GM19043 (cell line): ENCODE measurements around the gene BACE2.
"Not testable (repeated sequence)": the region's sequence is repeated elsewhere in the genome, so short reads cannot be mapped to it uniquely, and the experiment has no call there.

ENCODE experiments used
- ATAC-seq: cut with Tn5 transposase; IDR thresholded peaks from one replicate; pipeline ENCODE4 v1.9.1; 2021; ENCODE audit warnings: low read depth; ENCODE audit not compliant: unreplicated experiment

Gene BACE2

DNA sequence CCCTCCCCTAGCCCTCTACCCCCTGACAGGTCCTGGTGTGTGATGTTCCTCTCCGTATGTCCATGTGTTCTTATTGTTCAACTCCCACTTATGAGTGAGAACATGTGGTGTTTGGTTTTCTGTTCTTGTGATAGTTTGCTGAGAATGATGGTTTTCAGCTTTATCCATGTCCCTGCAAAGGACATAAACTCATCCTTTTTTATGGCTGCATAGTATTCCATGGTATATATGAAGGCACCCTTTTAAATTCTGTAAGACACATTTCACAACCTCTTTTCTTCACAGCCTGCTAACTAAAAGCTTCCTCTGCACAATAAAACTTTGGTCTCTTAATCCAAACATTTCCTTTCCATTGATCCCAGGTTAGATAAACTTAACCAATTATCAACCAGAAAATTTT, 88.3 kb downstream of the BACE2 start:
- not testable (repeated sequence) for ATAC-seq

DNA sequence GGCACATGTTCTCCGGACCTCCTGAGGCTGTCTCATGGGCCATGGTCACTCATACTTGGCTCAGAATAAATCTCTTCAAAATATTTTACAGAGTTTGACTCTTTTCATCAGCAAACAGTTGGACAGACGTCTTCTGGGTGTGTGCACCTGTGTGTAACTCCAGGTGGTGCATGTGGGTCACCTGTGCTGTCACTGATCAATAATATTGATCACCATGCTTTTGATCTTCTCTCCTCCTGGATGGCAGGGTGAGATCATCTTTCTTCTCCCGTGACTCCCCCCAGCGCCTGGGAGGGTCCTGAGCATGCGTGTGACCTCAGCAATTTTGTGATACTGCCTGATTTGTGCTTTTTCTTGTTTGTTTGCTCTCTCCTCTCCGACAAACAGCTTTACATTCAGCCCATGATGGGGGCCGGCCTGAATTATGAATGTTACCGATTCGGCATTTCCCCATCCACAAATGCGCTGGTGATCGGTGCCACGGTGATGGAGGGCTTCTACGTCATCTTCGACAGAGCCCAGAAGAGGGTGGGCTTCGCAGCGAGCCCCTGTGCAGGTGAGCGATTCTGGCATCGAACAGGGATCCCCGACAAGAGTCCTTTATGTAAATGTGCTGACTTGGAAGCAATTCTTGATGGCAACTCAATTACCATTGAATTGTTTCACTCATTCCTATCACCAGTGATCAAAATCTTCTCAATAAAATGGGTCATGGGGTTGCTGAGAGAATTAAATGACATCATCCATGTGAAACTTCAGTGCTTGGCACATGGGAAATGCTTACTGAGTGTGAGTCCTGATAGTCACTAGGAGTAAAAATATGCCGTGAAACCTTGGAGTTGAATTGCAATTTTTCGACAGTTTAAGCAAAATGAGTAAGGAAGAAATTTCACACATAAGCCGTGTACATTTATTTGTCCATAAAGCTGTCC, 89.1 kb downstream of the BACE2 start:
- ATAC-seq: no peak

DNA sequence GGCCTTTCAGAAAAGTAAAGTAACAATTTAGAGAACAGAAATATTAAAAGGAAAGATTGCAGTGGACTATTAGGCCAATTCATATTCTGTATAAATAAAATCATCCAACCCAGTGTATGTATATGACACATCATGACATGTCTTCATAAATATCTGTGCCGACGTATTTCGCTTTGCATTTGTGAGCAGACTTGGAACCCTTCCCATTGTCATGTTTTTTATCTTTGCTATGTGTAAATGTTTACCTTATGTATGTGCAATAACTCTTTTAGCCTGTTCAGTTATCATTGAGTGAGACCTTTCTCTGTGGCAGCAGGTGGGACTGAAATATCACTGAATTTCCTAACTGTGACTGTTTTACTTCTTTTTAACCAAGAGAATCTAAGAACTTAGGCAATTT, 90.7 kb downstream of the BACE2 start:
- ATAC-seq: no peak

DNA sequence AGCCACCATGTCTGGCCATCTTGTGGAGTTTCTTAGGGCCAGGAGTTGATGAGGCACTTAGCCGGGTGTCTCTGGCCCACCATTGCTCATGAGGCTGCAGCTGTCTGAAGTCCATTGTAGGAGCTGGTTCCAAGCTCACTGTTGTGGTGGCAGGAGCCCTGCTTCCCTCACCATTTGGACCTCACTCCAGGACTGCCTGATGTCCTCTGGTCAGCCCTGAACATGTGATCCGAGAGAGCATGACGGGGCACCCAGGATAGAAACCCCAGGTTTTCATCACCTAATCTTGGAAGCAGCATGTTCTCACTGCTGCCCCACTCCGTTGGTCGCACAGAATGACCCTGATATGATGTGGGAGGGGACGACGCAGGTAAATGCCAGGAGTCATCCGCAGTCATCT, 92.5 kb downstream of the BACE2 start:
- no peak for ATAC-seq

DNA sequence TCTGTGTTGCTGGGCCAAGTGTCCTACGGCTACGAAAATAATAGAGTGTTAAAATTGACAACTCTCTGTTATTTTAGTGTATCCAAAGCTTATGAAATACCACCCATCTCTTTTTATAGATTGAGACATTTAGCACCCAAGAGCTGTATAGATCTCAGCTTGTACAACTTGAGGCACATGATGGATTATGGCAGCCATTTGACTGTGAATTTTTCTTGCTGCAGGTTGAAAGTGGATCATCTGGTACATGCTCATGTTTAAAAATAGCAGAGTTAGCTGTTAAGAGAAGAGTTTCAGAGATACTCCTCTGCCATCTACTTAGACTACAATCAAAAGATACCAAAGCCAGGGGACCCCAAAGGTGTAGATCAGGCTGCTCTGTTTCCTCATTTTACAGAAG, 99.4 kb downstream of the BACE2 start:
- no peak for ATAC-seq

DNA sequence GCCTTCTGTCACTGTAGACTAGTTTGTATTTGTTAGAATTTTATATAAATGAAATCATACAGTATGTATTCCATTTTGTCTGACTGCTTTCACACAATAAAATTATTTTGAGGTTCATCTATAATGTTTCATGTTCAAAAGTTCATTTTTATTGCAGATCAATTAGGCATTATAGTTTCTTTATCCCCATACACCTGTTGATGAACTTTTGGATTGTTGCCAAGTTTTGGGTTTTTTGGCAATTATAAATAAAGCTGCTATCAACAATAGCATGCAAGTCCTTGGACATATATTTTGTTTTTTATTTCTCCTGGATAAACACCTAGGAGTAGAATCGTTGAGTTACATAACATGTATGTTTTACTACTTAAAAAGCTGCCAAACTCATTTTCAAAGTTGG, 101.6 kb downstream of the BACE2 start:
- ATAC-seq: no peak

DNA sequence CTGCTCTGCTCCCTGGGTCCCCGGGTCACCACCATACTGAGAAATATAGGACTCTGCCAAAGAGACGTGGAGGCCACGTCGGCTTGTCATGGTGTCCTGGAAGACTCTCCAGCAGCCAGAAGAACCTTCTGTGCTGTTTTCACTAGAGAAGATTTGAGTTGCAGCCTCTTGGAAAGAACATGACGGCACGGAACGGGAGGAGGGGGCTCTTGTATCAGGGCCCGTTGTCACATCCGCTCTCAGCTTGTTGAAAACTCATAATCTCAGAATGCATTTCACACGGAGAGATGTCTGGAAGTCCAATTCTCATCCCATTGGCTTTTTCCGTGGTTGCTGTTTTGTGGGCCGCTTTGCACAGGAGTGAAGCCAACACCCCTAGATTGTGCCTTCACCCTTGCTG, 109.2 kb downstream of the BACE2 start:
- ATAC-seq: no peak

DNA sequence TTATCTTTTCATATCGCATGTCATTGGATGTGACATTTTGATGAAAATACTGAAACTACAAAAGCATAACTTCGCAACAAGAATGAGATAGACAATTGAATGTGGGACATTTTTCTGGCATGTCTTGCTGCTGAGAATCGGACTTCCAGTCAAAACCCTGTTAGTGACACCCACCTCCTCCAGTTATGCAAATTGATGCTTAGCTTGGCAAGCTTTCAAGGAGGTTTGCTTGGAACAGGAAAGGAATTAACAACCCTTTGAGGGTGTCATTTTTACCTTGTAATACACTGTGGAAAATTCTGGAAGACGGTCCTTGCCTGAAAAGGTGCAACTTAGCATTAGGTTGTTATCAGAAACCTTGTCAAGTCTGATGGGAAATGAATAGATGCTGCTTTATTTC, 109.9 kb downstream of the BACE2 start:
- no peak for ATAC-seq

DNA sequence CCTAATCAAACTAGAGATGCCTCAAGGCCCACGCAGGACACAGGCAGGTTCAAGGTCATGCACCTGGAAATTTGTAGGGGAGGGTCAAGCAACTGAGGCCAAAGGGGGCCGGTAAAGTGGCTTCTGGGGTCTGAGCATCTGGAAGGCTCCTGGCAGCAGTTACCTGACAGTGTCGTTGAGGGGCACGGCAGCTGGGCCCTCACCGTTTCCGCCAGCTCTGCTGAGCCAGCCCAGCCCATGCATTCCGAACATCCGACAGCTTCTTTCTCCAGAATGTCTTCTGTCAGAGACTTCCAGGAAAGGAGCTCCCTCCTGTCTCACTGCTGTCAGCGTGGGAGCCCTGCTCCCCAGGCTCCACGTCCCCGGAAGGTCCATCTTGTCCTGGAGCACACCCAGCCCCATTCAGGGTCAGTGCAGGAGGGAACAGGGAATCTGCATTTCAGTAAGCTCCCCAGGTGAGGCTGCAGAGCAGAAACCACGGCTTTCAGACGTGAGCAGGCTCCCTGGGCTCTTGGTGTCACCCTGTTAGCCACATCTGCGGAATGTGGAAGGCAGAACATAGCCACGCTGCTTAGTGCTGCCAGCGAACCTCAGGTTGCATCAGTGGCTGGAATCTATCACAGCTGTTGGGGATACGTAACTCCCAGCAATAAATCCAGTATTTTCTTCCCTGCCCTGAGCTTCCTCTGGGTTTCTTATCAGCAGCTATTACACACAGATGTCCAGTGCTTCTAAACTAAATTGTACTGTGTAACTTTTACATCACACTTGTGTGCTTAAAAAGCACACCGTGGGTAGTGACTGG, 112.4 kb downstream of the BACE2 start:
- no peak for ATAC-seq

DNA sequence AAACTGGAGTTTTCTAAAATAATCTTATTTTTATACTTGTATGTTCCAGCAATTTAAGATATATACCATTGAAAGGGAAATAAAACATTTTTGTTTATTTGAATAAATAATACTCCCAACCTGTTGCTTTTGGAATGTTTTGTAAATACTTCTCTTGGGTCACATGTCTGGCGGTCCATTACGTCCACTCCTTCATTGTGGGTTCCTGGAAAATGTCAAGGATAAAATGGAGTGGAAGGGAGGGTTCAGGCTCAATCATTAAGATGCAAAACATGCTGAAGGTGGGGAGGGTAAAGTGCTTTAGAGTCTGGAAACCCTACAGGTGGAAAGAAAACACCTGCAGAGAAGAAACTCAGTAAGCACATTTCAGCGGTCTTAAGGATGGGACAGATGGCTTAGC, 114.5 kb downstream of the BACE2 start:
- ATAC-seq: no peak

DNA sequence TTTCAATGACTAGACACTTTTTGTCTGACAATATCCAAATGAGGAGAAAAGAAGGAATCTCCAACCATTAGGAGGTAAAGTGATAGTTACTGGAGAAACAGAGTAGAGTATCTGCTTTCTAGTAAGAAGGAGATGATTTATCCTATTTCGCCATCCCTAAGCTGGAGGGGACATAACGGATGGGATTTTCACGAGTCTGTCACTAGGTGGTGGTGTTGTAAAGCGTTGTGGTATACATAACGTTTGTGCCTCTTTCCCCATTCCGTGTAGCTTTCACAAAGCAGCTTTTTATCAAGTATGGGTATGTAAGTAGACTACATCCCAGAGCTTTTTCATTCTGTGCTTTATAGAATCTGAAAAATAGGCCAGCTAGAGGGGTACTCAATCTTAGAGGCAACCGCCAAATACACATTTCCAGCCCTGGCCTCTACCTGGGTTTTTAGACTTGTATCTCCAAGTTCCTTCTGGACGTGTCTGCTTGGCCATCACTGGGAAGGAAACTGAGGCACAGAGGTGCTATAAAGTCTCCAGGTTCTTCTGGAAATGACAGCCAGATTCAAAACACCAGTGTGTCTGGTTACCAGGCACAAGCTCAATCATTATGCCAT, 115.4 kb downstream of the BACE2 start:
- peak; percentile 45 for ATAC-seq

DNA sequence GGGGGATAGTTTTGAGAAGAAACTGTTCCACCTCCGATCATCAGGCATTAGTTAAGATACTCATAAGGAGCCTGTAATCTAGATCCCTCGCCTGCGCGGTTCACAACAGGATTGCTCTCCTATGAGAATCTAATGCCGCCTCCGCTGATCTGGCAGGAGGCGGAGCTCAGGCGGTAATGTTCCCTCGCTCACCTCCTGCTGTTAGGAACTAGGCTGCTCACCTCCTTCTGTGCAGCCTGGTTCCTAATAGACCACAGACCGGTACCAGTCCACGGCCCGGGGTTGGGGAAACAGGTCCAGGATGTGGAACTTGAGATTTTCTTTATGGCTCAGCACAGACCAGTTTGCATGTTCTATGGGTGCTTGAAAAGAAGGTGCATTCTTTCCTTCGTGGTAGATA, 121.5 kb downstream of the BACE2 start:
- ATAC-seq: no peak

DNA sequence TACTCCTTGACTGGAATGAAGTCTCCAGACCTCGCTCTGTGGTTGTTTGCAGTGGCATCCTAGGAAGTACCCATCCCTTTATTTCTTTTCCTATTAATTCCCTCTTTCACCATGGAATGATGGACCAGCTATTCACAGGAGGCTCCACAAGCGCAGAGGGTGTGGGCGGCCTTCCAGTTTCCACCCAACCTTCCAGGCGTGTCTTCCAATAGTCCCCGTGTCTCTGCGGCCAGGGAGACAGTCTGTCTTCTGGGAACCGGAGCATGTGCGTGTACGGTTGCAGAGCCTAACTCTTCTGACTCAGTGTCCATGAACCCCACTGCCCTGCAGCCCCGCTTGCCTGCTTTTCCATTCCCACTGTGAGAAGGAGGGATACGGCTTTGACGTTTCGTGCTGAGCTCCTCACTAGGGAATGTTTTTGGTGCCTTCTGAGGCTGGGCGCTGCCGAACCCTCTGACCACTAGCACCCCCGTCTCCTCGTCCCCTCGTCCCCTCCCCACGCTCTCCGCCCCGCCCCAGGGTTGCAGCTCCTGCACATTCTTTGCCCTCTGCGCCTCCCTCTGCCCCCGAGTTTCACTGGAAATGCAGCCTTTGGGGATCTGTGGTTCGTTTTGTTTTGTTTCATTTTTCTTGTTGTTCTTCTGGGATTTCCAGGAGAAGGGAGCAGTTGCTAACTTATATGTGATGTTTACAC, 122.3 kb downstream of the BACE2 start:
- ATAC-seq: no peak

DNA sequence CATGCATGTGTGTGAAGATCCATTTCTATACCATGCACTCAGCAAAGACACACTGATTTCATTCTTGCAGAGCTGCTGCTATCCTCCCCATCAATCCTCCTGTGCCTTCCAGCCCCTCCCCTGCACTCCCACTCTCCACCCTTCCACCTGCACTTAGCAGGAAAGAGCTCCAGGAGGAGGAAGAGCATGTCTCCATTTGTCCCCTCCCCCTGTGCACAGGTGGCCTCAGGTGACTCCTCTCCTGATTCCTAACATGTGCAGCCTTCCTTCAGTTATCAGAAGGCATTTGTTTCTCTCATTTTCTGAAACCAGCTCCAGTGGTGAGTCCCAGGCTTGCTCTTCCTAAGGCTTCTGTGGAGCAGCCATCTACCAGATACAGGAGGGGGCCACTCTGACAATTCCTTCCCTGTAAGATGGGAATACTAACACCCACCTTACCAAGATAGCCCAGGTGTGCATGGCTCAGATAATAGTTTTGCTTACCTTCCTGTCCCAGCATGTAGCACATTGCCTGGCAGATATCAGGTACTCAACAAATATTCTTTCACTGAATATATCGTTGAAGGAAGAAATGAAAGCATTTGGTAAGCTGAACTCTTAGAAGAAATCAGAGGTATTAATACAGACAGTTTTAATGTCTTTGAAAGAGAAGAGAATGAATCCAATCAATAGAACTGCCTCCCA, 126.7 kb downstream of the BACE2 start:
- no peak for ATAC-seq

DNA sequence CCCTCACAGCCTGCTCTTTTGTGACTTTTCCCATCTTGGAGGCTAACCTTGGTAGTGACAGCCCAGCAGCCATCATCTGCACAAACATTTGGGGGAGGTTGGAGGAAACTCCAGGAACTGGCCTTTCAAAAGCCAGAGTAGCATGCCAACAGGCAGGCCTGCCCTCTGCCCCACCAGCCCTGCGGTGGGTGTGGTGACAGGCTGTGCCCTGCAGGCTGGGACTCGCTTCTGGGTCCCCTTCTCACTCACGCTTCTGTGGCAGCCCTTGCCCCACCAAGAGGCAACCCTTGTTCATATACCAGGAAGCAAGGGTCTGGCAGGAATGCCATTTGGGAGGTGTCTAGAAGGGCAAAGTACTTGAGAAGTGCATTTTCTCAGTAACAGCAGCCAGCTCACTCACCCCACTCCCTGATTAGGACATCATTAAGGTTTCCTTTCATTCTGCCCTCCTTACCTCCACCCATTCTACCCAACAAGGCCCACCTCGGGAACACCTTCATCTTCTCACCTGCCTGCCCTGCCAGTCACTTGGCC, 127.8 kb downstream of the BACE2 start:
- ATAC-seq: no peak

DNA sequence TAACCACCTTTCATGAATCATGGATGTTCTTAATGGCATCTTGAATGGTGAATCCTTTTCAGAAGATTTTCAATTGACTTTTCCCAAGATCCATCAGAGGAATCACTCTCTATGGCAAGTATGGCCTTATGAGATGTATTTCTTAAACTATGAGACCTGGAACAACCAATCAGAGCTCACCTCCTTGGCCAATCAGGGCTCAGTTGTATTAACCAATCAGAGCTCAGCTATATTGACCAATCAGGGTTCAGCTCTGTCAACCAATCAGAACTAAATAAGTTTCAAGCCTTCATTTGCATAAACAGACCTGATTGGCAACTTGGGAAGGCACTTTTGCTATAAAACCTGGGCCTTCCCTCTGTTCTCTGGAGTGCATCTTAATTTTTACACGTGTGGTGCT, 135.0 kb downstream of the BACE2 start:
- ATAC-seq: no peak

DNA sequence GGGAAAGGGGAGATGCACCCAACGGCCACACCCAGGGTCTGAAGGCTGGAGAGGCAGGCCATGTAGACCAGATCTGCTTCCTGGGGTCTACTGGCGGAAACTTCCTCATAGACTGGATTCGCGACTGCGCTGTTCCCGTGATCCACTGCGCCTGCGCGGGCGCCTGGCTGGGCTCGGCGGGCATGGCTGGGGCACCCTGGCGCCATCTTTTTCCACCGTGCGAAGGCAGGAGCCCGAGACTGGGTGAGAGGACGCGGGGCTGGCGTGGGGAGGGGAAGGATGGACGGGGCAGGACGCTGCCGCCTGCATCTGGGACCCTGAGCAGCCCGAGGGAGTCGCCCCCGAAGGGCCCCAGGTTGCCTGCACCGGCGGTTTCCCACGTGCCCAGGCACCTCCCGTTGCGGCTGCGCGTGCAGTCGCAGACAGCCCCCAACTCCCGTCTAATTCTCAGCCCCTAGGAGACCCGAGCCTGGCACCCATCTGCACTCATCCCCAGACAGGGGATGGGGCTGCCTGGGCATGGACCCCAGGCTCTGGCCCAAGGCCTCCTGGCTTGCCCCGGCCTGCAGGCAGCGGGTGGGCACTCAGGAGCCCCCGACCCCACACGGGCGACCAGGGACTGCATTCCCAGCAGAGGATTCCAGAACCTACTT, 136.2 kb downstream of the BACE2 start:
- ATAC-seq: no peak

DNA sequence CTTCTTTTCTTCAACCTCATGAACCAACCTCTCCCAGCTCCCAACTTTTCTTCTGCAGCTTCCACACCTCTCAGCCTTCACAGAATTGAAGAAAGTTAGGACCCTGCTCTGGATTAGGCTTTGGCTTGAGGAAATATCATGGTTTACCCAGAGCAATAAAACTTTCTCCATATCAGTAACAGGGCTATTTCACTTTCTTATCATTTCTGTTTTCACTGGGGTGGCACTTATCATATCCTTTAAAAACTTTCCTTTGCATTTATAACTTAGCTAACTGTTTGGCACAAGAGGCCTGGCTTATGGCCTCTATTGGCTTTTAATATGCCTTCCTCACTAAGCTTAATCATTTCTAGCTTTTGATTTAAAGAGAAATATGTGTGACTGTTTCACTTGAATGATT, 139.3 kb downstream of the BACE2 start:
- no peak for ATAC-seq
